ENCODE results near the gene SLC2A13.

- TF ChIP-seq CTCF (optimal IDR thresholded peaks at IDR 0.05 in 1 of 3, IDR thresholded peaks at IDR 0.05 in 1 of 3, conservative IDR thresholded peaks at IDR 0.05 in 1 of 3; ENCODE audit: extremely low read depth in 1 of 3, insufficient read depth in 2 of 3, low read length in 3 of 3) (no peak), EZH2 (IDR thresholded peaks at IDR 0.05; ENCODE audit: low read length) (no peak)
Observed at GRCh38 chr12:40153432-40153831, 47.6 kb upstream of the SLC2A13 start.

Data from keratinocyte (primary cell).